AG04450 (cell line): ENCODE measurements around the gene CHRNA5. TPM values are rescaled to one million over a fixed set of nuclear protein-coding genes. Genes with fewer than 3 reads are reported as not detected.
A peak's percentile ranks its signal among the peaks of the same experiment; 100 is the strongest.
"Not testable (repeated sequence)": the region's sequence is repeated elsewhere in the genome, so short reads cannot be mapped to it uniquely, and the experiment has no call there.

Experiments
- CTCF ChIA-PET: fragments of 300-600, 350-600 bp; formaldehyde crosslinking; extraction: SDS; loops from one replicate; lab custom pipeline; 2022; ENCODE audit warnings: antibody characterized with exemption, inconsistent platforms; lab: Charles Lee
- POLR2A ChIA-PET: fragments of 350-600 bp; formaldehyde crosslinking; extraction: SDS; loops from one replicate; lab custom pipeline; 2021; ENCODE audit warnings: antibody characterized with exemption, inconsistent platforms; lab: Yijun Ruan, JAX
- DNase-seq: peaks from one replicate; pipeline ENCODE4 v3.0.0-alpha.2; 2011; ENCODE audit warnings: low read depth, low spot score
- H3K27ac ChIP-seq: one replicate; pipeline ENCODE4 v1.5.1; 2012; ENCODE audit warnings: low read depth, low read length, control low read depth
- H3K27me3 ChIP-seq: one replicate; pipeline ENCODE4 v1.6.0; 2012; ENCODE audit warnings: low read length; ENCODE audit not compliant: control insufficient read depth, insufficient read depth
- H3K4me3 ChIP-seq: 2 replicates; pipeline ENCODE4 v1.5.1; 2011; ENCODE audit warnings: mild to moderate bottlenecking, low read depth, low read length, control low read depth
- H3K9me3 ChIP-seq: 2 replicates; pipeline ENCODE4 v1.5.1; 2012; ENCODE audit warnings: low read length; ENCODE audit not compliant: control insufficient read depth, insufficient read depth
- polyA minus RNA-seq: library from RNA; depleted of rRNA, polyadenylated mRNA; stranded (reverse); fragments of >200 nt; gene quantifications from 2 replicates; pipeline ENCODE4 v1.2.3, GENCODE V29; 2011; rRNA and poly(A)+ RNA removed
- polyA plus RNA-seq: library from polyadenylated mRNA; depleted of rRNA; stranded (reverse); fragments of >200 nt; gene quantifications from 2 replicates; pipeline ENCODE4 v1.2.3, GENCODE V29; 2011; rRNA removed
- TF ChIP-seq, protein P1 (sequence below): IDR thresholded peaks from 2 replicates; pipeline ENCODE4 v1.5.1; 2011; ENCODE audit warnings: low read depth, low read length, control low read depth, inconsistent platforms

CHRNA5 gene
- 4.3 and 5.2 TPM in 2 replicates for polyA plus RNA-seq
- polyA minus RNA-seq, result 1.5 and 1.6 TPM in 2 replicates

DNA sequence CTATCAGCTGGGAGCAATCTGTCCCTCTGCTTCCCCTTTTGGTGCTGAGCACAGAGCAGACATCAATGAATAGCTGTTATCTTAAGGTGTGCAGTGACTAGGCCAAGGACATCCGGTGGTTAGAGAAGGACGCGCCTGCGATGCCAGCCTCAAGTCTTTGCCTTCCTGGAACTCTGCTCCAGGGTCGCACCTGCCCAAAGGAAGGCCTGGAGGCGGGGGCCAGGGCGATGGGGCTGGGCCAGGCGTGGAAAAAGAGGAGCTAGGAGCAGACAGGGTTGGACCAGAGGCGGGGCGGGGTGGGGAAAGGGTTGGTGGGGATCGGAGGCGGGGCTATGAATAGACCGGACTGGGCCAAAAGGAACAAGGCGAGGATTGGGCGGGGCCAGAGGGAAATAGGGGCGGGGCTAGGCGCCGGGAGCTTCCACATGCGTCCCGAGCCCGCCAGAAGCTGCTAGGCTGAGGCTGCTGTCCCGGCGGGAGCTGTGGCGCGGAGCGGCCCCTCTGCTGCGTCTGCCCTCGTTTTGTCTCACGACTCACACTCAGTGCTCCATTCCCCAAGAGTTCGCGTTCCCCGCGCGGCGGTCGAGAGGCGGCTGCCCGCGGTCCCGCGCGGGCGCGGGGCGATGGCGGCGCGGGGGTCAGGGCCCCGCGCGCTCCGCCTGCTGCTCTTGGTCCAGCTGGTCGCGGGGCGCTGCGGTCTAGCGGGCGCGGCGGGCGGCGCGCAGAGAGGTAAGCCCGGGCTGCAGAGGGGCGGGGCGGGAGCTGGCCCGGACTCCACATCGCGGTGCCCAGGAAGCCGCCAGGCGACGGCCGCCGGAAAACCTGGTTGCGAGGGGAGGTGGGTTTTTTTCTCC, at the start of gene CHRNA5:
CHRNA5 (plus strand) TSS at position 424 of the 854 bp plus-strand sequence; CDS start at position 624, 200 bp downstream.
- POLR2A ChIA-PET, result interaction anchor here (0.7 to 1.5 kb wide), 3 partner anchors 9 to 58 kb away, joined by 4 to 12 read pairs (median 6); partner anchors contain the start of gene HYKK
- Histone ChIP-seq H3K27ac (peak within 1 kb of the TSS; percentile 39), H3K9me3 (no peaks in the 10 kb centered on the region), H3K27me3 (peaks cover 2% of the 10 kb centered on the region), H3K4me3 (peak within 1 kb of the TSS; percentile 76)
- DNase-seq, result peak; percentile 21
- TF ChIP-seq, protein P1, sequence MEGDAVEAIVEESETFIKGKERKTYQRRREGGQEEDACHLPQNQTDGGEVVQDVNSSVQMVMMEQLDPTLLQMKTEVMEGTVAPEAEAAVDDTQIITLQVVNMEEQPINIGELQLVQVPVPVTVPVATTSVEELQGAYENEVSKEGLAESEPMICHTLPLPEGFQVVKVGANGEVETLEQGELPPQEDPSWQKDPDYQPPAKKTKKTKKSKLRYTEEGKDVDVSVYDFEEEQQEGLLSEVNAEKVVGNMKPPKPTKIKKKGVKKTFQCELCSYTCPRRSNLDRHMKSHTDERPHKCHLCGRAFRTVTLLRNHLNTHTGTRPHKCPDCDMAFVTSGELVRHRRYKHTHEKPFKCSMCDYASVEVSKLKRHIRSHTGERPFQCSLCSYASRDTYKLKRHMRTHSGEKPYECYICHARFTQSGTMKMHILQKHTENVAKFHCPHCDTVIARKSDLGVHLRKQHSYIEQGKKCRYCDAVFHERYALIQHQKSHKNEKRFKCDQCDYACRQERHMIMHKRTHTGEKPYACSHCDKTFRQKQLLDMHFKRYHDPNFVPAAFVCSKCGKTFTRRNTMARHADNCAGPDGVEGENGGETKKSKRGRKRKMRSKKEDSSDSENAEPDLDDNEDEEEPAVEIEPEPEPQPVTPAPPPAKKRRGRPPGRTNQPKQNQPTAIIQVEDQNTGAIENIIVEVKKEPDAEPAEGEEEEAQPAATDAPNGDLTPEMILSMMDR, result no peak
- CTCF ChIA-PET, result interaction anchor here (1.2 to 1.5 kb wide), 2 partner anchors 25 to 74 kb away, joined by 3 read pairs; partner anchors contain the start of gene PSMA4

DNA sequence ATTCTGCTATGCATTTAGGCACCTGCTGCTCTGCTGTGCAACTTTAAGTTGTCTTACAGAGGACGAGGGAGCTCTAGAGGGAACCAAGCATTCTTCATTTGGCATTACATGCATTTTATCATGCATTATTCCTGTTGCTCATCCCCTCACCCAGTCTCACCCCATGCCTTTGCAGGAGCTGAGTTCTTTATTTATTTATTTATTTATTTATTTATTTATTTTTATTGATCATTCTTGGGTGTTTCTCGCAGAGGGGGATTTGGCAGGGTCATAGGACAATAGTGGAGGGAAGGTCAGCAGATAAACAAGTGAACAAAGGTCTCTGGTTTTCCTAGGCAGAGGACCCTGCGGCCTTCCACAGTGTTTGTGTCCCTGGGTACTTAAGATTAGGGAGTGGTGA, 45.3 kb upstream of the CHRNA5 start:
- CTCF ChIA-PET, H3K9me3 ChIP-seq: not testable (repeated sequence)

DNA sequence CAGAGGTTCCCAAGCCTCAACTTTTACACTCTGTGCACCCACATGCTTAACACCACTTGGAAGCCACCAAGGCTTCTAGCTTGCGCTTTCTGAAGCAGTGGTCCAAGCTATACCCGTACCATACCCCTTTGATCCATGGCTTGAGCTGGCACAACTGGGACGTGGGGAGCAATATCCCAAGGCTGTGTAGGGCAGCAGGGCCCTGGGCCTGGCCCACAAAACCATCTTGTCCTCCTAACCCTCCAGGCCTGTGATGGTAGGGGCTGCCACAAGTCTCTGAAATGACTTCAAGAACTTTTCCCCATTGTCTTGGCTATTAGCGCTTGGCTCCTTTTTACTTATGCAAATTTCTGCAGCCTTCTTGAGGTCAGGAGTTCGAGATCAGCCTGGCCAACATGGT, 41.1 kb upstream of the CHRNA5 start:
- Histone ChIP-seq H3K27ac (no peak overlapping the region), H3K4me3 (no peak overlapping the region), H3K9me3 (no peaks in the 10 kb centered on the region; the same call in 1 of the 2 replicates), H3K27me3 (no peaks in the 10 kb centered on the region)
- no peak for DNase-seq
- TF ChIP-seq, protein P1, result no peak
- ChIA-PET CTCF (no interaction called here), POLR2A (no interaction called here)

More for the DNA sequence above, 45.3 kb upstream of the CHRNA5 start:
- POLR2A ChIA-PET, DNase-seq, H3K27me3 ChIP-seq, H3K27ac ChIP-seq, H3K4me3 ChIP-seq: not testable (repeated sequence)

DNA sequence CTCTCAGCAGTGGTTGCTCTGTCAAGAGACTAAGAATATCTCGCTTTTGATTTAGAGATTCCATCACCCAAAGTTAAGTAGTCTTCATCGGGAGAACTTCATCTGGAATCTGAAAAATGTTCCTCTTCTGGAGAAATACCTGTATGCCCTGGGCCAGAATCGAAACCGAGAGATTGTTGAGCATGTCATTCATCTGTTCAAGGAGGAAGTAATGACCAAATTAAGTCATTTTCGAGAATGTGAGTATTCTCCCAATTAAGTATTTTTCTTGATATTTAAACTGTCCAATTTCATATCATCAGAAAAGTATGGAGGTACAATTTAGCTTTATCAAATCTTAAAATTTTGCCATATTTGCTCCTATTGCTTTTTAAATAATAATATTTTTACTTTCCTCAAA, 38.0 kb upstream of the CHRNA5 start:
- ChIA-PET POLR2A (no interaction called here), CTCF (no interaction called here)
- H3K4me3 ChIP-seq, result no peak overlapping the region
- no peak overlapping the region for H3K27ac ChIP-seq
- TF ChIP-seq, protein P1, result no peak
- H3K27me3 ChIP-seq, result no peaks in the 10 kb centered on the region
- DNase-seq, result no peak
- no peaks in the 10 kb centered on the region; the same call in 1 of the 2 replicates for H3K9me3 ChIP-seq

DNA sequence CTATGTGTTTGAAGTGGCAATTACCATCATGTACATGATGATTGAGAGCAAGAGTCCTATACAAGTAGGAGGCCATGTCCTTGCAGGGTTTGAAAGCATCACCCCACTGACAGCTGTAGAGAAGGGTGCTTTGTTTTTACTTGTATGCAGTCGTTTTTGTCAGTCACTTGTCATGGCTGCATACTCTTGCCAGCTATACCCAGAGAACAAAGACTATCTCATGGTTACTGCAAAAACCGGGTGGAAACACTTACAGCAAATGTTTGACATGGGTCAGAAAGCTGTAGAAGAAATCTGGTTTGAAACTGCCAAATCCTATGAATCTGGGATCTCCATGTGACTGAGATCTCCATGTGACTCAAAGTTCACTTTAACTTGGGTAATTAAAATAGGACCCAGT, 32.0 kb upstream of the CHRNA5 start:
- no peaks in the 10 kb centered on the region for H3K27me3 ChIP-seq
- H3K4me3 ChIP-seq, result no peak overlapping the region
- H3K9me3 ChIP-seq, result no peaks in the 10 kb centered on the region
- CTCF ChIA-PET, result interaction anchor here (0.6 kb wide), 2 partner anchors 141 to 293 kb away, joined by 5 to 8 read pairs; no protein-coding TSS in a partner anchor
- TF ChIP-seq, protein P1, result no peak
- no peak overlapping the region for H3K27ac ChIP-seq
- POLR2A ChIA-PET, result no interaction called here
- no peak for DNase-seq
